ENCODE data around the gene MAP2K1.
"Not testable (repeated sequence)": the region's sequence is repeated elsewhere in the genome, so short reads cannot be mapped to it uniquely, and the experiment has no call there.

Gene MAP2K1

DNA sequence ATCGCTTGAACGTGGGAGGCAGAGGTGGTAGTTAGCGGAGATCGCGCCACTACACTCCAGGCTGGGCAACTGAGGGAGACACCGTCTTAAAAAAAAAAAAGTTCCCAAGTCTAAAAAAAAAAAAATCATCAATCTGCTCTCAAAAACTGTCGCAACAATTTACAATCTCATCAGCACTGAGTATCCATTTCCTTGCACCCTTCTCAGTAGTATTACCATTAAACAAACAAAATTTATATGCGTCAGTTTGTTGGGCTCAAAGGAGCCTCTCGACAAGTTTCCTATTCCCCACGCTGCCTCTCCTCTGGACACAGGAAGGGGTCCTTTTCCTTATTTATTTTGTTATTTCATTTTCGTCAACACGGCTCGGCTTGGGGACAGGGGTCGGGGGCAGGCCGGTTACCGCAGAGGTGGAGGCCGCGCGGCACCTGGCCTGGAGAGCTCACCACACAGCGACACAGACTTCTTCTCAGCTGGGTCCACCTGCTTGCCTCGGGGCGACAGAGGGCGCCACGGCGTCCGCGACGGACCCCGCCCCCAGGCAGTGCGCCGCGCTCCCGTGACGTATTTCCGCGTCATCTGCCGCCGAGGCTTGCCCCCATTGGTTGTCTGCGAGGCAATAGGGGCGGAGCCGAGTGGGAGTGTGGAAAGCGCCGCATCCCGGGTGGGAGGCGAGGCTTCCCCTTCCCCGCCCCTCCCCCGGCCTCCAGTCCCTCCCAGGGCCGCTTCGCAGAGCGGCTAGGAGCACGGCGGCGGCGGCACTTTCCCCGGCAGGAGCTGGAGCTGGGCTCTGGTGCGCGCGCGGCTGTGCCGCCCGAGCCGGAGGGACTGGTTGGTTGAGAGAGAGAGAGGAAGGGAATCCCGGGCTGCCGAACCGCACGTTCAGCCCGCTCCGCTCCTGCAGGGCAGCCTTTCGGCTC is at the start of gene MAP2K1:
Gene MAP2K1 (plus strand): TSS at position 709 of the 920 bp plus-strand sequence. CDS start 436 bp downstream, outside the sequence.
- peak within 1 kb of the TSS; percentile 99 for H3K4me3 ChIP-seq (ENCODE audit: low read length)

DNA sequence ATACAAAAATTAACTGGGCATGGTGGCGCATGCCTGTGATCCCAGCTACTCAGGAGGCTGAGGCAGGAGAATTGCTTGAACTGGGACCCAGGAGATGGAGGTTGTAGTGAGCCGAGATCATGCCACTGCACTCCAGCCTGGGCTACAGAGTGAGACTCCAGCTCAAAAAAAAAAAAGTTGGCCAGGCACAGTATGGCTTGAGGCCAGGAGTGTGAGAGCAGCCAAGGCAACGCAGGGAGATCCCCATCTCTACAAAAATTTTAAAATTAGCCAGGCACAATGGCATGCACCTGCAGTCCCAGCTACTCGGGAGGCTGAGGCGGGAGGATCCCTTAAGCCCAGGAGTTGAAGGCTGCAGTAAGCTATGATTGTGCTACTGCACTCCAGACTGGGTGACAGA is 38.2 kb upstream of the MAP2K1 start:
- H3K4me3 ChIP-seq (ENCODE audit: low read length), result not testable (repeated sequence)

More for the DNA sequence above, at the start of gene MAP2K1:
- no peak for TF ChIP-seq ZNF274 (IDR thresholded peaks at IDR 0.05; ENCODE audit: low read depth, low read length)

DNA sequence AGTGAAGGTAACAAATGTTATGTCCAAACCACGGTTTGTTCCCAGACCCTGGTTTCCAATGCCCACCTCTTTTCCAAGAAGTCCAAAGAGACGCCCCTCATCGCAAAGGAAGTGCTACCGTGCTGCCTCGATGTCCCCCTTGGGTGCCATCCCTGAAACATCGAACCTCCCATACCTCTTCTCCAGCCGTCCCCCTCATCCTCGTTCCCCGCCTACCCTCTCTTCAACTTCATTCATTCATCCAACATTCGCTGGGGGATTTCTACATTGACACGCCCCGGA is 30.7 kb upstream of the MAP2K1 start:
- TF ChIP-seq ZNF274 (IDR thresholded peaks at IDR 0.05; ENCODE audit: low read depth, low read length), result no peak
- peak overlapping the region; percentile 86 for H3K4me3 ChIP-seq (ENCODE audit: low read length)

DNA sequence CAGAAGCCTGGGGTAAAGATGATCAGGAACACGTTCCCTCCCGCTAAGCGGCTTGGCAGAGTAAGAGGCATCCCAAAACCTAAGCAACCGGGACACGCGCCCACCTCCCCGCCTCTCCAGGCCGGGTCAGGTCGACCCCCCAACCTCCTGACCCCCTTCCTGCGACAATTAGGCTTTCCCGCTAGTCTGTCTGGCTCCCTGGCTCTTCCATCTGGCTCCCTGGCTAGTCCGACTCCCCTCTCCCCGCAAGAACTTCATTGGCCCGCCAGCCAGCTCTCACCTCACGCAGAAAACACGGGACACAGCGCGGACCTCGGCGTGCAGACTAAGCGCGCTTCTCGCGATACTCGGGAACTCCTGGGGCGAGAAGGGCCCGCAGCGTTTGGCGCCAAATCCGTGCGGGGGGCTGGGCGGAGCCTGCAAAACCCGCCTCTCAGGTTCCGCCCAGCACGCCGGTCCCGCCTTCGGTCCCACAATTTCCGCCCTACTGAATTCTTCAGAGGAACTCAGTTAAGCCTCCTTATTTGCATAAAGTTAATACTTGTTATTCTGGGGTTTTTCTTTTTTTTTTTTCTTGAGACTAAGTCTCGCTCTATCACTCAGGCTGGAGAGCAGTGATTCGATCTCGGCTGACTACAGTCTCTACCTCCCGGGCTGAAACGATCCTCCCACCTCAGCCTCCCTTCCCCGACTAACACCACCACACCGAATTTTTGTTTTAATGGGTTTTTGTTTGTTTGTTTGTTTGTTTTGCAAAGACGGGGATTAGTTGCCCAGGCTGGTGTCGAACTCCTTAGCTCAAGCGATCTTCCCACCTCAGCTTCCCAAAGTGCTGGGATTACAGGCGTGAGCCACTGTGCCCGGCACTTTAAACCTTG is 30.1 kb upstream of the MAP2K1 start, which contains the start of gene TIPIN:
Gene TIPIN (minus strand): TSS at position 327 of the 878 bp plus-strand sequence. CDS start 3,738 bp downstream, outside the sequence.
- peak within 1 kb of the TSS; percentile 86 for H3K4me3 ChIP-seq (ENCODE audit: low read length)
- TF ChIP-seq ZNF274 (IDR thresholded peaks at IDR 0.05; ENCODE audit: low read depth, low read length), result no peak

DNA sequence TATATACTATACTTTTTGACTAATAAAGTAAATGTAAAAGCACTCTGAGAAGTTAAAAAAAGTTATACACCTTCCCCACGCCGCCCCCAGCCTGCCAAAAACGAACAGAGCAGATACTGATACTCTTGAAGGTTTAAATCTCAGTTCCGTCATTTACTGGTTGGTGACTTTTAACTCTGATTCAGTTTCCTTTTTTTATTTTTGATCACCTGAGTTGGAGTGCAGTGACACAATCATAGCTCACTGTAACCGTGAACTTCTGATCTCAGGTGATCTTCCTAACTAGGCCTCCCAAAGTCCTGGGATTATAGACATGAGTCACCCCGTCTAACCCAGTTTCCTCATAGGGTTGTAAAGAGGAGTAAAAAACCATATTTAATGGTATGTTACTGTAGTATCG is 27.0 kb upstream of the MAP2K1 start:
- TF ChIP-seq ZNF274 (IDR thresholded peaks at IDR 0.05; ENCODE audit: low read depth, low read length), result no peak
- H3K4me3 ChIP-seq (ENCODE audit: low read length), result no peak overlapping the region

DNA sequence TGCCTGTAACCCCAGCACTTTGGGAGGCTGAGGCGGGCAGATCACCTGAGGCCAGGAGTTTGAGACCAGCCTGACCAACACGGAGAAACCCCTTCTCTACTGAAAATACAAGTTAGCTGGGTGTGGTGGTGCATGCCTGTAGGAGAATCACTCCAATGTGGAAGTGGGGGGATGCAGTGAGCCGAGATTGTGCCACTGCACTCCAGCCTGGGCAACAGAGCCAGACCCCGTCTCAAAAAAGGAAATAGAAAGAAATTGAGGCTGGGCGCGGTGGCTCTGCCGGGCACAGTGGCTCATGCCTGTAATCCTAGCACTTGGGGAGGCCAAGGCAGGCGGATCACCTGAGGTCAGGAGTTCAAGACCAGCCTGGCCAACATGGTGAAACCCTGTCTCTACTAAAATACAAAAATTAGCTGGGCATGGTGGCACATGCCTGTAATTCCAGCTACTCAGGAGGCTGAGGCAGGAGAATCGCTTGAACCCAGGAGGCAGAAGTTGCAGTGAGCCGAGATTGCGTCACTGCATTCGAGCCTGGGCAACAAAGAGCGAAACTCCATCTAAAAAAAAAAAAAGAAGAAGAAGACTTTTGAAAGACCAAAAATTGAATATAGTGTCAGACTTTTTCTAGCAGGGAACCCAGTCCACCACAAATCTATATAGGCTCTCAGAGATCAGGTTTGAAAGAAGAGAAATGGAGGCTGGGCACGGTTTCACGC is 24.8 kb upstream of the MAP2K1 start:
- H3K4me3 ChIP-seq (ENCODE audit: low read length), result not testable (repeated sequence)

DNA sequence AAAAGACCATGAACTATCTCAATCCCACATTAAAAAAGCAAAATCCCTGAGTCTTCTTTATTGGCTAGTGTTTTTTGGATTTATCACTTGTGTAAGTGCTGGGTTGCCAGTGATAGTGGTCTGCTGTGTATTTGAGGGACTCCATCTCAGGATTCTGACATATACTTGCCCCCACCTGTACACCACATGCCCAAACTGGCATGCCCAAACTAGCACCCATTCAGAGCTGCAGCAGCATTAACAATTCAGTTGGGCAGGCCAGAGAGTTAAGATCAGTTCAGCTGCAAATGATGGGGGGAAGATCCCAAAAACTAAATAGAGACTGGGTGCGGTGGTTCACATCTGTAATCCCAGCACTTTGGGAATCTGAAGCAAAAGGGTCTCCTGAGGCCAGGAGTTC is 23.9 kb upstream of the MAP2K1 start:
- no peak for TF ChIP-seq ZNF274 (IDR thresholded peaks at IDR 0.05; ENCODE audit: low read depth, low read length)
- H3K4me3 ChIP-seq (ENCODE audit: low read length), result no peak overlapping the region

DNA sequence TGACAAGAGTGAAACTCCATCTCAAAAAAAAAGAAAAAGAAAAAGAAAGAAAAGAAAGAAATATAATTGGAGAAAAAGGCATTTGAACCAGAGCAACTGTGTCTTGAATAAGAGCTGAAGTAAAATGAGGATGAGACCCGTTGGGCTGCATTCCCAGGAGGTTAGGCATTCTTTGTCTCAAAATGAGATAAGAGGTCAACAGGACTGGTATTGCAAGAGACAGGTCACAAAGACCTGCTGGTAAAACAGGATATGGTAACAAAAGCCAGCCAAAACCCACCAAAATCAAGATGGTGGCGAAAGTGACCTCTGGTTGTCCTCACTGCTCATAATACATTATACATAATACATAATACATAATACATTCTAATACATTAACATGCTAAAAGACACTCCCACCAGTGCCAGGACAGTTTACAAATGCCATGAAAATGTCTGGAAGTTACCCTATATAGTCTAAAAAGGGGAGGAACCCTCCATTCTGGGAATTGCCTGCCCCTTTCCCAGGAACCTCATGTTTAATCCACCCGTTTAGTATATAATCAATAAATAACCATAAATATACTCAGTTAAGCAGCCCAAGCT is 21.7 kb upstream of the MAP2K1 start:
- TF ChIP-seq ZNF274 (IDR thresholded peaks at IDR 0.05; ENCODE audit: low read depth, low read length), result no peak
- H3K4me3 ChIP-seq (ENCODE audit: low read length), result no peak overlapping the region

DNA sequence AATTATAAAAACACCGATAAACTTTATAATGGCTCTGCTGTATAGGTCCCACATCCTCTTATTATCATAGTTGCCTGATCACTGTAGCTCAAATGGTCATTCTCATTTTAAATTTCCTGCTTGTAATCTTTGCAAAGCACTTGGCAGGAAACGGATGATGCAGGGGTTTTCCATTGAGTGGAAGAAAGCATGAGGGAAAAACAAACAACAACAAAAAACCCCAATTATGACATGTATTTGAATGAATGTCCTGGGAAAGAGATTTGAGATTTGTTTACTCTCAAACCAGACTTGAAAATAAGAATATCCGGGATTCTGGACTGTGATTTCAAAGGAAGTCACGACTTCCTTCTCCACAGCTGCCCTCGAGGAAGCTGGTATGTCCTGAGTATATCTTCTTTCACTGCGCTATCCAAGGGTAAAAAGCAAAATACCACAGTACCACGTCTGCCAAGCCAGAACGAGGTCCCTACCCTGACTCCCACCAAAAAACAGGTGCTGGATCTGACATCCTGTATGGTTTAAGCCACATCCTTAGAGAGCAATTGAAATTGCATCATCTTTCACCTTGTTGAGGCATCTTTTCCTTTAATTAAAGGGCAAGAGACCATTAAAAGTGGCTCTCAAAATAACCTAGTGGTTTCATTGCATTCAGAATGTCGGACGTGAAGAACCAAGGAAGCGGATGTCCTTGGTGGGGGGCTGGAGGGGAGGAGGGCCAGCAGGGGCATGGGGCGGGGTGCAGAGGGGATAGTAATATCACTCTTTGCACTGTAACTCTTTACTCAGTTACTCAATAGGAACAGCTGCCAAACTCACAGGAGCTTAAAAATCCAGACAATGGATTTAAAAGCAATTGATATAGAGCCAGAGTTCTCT is 16.7 kb upstream of the MAP2K1 start:
- H3K4me3 ChIP-seq (ENCODE audit: low read length), result peak overlapping the region; percentile 72; the same call in 1 of the 2 replicates
- TF ChIP-seq ZNF274 (IDR thresholded peaks at IDR 0.05; ENCODE audit: low read depth, low read length), result no peak

DNA sequence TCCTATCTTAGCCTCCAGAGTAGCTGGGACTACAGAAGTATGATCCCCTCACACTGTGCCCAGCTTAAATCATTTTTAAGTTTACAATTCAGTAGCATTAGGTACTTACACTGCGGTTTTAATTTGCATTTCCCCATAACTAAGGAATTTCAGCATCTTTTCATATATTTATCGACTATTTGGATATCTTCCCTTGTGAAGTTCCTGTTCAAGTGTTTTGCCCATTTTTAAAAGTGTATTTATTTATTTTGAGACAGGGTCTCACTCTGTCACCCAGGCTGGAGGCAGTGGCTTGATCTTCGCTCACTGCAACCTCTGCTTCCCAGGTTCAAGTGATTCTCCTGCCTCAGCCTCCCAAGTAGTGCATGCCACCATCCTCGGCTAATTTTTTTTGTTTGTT is 12.5 kb upstream of the MAP2K1 start:
- H3K4me3 ChIP-seq (ENCODE audit: low read length), result no peak overlapping the region
- TF ChIP-seq ZNF274 (IDR thresholded peaks at IDR 0.05; ENCODE audit: low read depth, low read length), result no peak

DNA sequence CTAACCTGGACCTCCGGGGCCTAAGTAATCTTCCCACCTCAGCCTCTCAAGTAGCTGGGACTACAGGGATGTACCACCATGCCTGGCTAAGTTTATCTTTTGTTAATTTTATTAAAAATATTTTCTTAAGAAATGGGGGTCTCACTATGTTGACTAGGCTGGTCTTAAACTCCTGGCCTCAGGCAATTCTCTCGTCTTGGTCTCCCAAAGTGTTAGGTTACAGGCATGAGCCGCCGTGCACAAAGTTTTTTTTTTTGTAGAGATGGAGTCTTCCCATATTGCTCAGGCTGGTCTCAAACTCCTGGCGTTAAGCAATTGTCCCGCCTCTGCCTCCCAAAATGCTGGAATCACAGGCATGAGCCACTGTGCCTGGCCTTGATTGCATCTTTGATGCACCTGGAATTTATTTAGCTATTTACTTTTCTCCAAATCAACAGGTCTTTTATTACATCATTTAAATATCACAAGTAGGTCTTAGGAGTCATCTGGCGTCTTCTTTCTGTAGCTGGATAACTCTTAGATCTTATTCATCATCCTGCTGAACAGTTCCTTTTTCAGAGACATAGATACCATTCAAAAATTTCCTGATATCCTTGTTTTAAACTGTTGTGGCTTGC is 7.8 kb upstream of the MAP2K1 start:
- TF ChIP-seq ZNF274 (IDR thresholded peaks at IDR 0.05; ENCODE audit: low read depth, low read length), result no peak
- H3K4me3 ChIP-seq (ENCODE audit: low read length), result no peak overlapping the region

DNA sequence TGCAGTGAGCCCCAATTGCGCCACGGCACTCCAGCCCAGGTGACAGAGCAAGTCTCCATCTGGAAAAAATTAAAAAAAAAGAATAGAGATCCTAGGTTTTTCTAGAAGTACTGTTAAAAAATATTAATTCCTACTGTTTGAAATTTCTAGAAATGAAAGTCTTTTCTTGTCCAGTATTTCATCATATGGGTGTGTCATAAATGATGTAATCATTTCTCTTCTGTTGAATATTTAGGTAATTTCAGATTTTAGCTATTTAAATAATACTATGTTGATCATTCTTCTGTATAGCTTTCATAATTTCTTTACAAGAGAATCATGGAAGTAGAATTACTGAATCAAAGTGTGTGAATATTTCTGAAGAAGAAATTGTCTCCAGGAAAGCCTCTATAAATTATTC is 5.3 kb upstream of the MAP2K1 start:
- not testable (repeated sequence) for H3K4me3 ChIP-seq (ENCODE audit: low read length)

Data from GM08714 (cell line).